B cell (primary cell): ENCODE results near the gene DDAH1. TPM values are rescaled to one million over a fixed set of nuclear protein-coding genes. Genes with fewer than 3 reads are reported as not detected.

Source experiments
- ATAC-seq: fragments of 200-7000 bp; cut with Tn5 transposase; one replicate; pipeline ENCODE4 v1.10.0; 2021; ENCODE audit warnings: low read depth, mild to moderate bottlenecking, moderate number of reproducible peaks, moderate library complexity
- CTCF ChIA-PET: fragments of 350-600 bp; sonication (Branson Sonifier 250); formaldehyde crosslinking; loops from one replicate; lab custom pipeline; 2021; ENCODE audit warnings: antibody characterized with exemption, inconsistent platforms; lab: Charles Lee
- POLR2A ChIA-PET: fragments of 350-600 bp; sonication (Branson Sonifier 250); formaldehyde crosslinking; loops from one replicate; lab custom pipeline; 2021; ENCODE audit warnings: antibody characterized with exemption; lab: Charles Lee
- DNase-seq: peaks from one replicate; pipeline ENCODE4 v3.0.0; 2013
- H2AFZ ChIP-seq: 2 replicates; pipeline ENCODE4 v1.6.1; 2012; ENCODE audit warnings: mild to moderate bottlenecking, low read depth, low read length; ENCODE audit not compliant: insufficient read depth, poor library complexity, severe bottlenecking
- H3K27ac ChIP-seq, 2 donors: 1 replicate in 1 of 2; 2 replicates in 1 of 2; pipeline ENCODE4 v1.5.1; 2012 to 2013; ENCODE audit warnings: low read length in 2 of 2, mild to moderate bottlenecking in 2 of 2, moderate library complexity in 1 of 2
- H3K27me3 ChIP-seq, 4 experiments: fragments of 200-600 bp in 1 of 4; sonication (generic) in 1 of 4; replicated peaks in 1 of 4; 1 replicate in 2 of 4; 2 replicates in 2 of 4; pipeline versions ENCODE4 v1.6.1 to v1.7.0; 2013 to 2016; ENCODE audit warnings: low read length in 3 of 4, mild to moderate bottlenecking in 2 of 4, mixed read lengths in 1 of 4, moderate library complexity in 1 of 4; ENCODE audit not compliant: insufficient read depth in 4 of 4, control insufficient read depth in 3 of 4; ENCODE audit errors: control extremely low read depth in 1 of 4
- H3K36me3 ChIP-seq, 2 experiments: replicated peaks in 1 of 2; 1 replicate in 1 of 2; 2 replicates in 1 of 2; pipeline versions ENCODE4 v1.6.1 to v1.7.1; 2013; ENCODE audit warnings: low read length in 1 of 2; ENCODE audit not compliant: insufficient read depth in 2 of 2, control insufficient read depth in 1 of 2; ENCODE audit errors: control extremely low read depth in 1 of 2, extremely low read depth in 1 of 2
- H3K4me1 ChIP-seq, 2 donors: fragments of 200-600 bp in 1 of 2; sonication (generic) in 1 of 2; 1 replicate in 1 of 2; 2 replicates in 1 of 2; pipeline versions ENCODE4 v1.5.1 to v1.6.1; 2013 to 2017; ENCODE audit warnings: low read length in 2 of 2; ENCODE audit not compliant: control insufficient read depth in 2 of 2, insufficient read depth in 2 of 2
- H3K4me2 ChIP-seq: replicated peaks from 2 replicates; pipeline ENCODE3; 2012; ENCODE audit warnings: mild to moderate bottlenecking, low read depth, low read length; ENCODE audit not compliant: poor library complexity, severe bottlenecking
- H3K4me3 ChIP-seq, 5 experiments: fragments of 200-600 bp in 1 of 5; sonication (generic) in 1 of 5; 1 replicate in 3 of 5; 2 replicates in 2 of 5; pipeline versions ENCODE4 v1.5.1 to v1.7.0; 2011 to 2016; ENCODE audit warnings: low read length in 4 of 5, mild to moderate bottlenecking in 4 of 5, low read depth in 2 of 5, control low read depth in 1 of 5, moderate library complexity in 1 of 5; ENCODE audit not compliant: insufficient read depth in 1 of 5; ENCODE audit errors: control extremely low read depth in 1 of 5, extremely low read depth in 1 of 5
- H3K79me2 ChIP-seq: fragments of 200-600 bp; sonication (generic); one replicate; pipeline ENCODE4 v1.6.0; 2016; ENCODE audit warnings: low read length; ENCODE audit not compliant: control insufficient read depth, insufficient read depth
- H3K9ac ChIP-seq: fragments of 200-600 bp; sonication (generic); 2 replicates; pipeline ENCODE4 v1.6.1; 2017; ENCODE audit warnings: mild to moderate bottlenecking, low read length, moderate library complexity
- H3K9me3 ChIP-seq, 3 donors: one replicate each; pipeline versions ENCODE4 v1.6.1 to v1.7.1; 2013; ENCODE audit warnings: low read length in 2 of 3; ENCODE audit not compliant: control insufficient read depth in 2 of 3, insufficient read depth in 1 of 3; ENCODE audit errors: control extremely low read depth in 1 of 3
- H4K20me1 ChIP-seq: 2 replicates; pipeline ENCODE4 v1.6.0; 2012; ENCODE audit warnings: mild to moderate bottlenecking, low read length; ENCODE audit not compliant: insufficient read depth, control insufficient read depth, poor library complexity, severe bottlenecking
- H3K27ac Mint-ChIP-seq: one replicate; pipeline ENCODE4 v1.8.0; 2021; ENCODE audit warnings: mixed read lengths
- H3K27me3 Mint-ChIP-seq: one replicate; pipeline ENCODE4 v1.8.0; 2021; ENCODE audit warnings: mixed read lengths
- H3K4me1 Mint-ChIP-seq: one replicate; pipeline ENCODE4 v1.8.0; 2021; ENCODE audit warnings: mixed read lengths
- H3K4me3 Mint-ChIP-seq: one replicate; pipeline ENCODE4 v1.8.0; 2021; ENCODE audit warnings: mixed read lengths
- H3K9me3 Mint-ChIP-seq: one replicate; pipeline ENCODE4 v1.8.0; 2022; ENCODE audit warnings: mixed read lengths; ENCODE audit not compliant: insufficient read depth
- CTCF ChIP-seq: fragments of 200-600 bp; IDR thresholded peaks from one replicate; pipeline ENCODE4 v1.8.0; 2022; ENCODE audit warnings: antibody characterized with exemption, mild to moderate bottlenecking
- EZH2 ChIP-seq: IDR thresholded peaks from 2 replicates; pipeline ENCODE4 v1.6.1; 2012; ENCODE audit warnings: borderline replicate concordance, low read depth, mild to moderate bottlenecking, moderate library complexity, low read length; ENCODE audit not compliant: insufficient read depth, poor library complexity, severe bottlenecking
- WGBS: methylation state at CpG from one replicate; pipeline ENCODE4 v1.1.5; 2013; ENCODE audit warnings: missing lambda C conversion rate; ENCODE audit not compliant: insufficient coverage; 5-methylcytosine and 5-hydroxymethylcytosine counted together
- intact Hi-C: fragments of 100-400 bp; cut with micrococcal nuclease; formaldehyde crosslinking; loops from one replicate; pipeline ENCODE4 v1.10.0; 2022
- polyA plus RNA-seq: library from polyadenylated mRNA; depleted of rRNA; stranded (reverse); fragments of >200 nt; gene quantifications from 2 replicates; pipeline ENCODE4 v1.2.3, GENCODE V29; 2012
- total RNA-seq, 2 donors: library from RNA; stranded (reverse); fragments of 120-200 nt in 1 of 2; gene quantifications; 1 replicate in 1 of 2; 2 replicates in 1 of 2; pipeline versions ENCODE4 v1.2.3 to v1.2.4, GENCODE V29; 2013 to 2022

The DDAH1 gene
- total and polyA plus RNA-seq, 2 donors (not counting 1 experiment from before 2014, with no cell fraction given) = 0.04 TPM; not detected in 1

DNA sequence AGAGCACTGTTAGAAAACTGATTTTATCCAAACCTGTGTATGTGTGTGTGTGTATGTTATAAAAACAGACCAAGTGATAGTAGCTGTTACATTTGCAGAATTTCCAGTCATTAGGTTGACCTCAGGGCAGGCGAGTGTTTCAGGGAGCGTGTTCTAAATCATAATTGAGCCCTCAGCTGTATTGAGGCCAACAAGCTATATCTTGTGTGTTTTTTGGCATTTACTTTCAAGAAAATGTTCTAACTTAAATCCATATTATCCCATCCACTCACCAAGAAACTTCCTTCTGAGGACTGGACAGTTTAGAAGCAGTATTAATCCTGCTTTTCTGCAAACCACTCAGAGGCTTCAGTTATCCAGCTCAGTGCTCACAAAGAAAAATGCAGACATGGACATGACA is 12.0 kb downstream of the DDAH1 start:
- DNase-seq (no peak), ATAC-seq (no peak)
- CTCF ChIA-PET = no interaction called here
- no peaks in the 10 kb centered on the region for H4K20me1 ChIP-seq
- Mint-ChIP-seq H3K9me3 (no peaks in the 10 kb centered on the region), H3K27ac (no peak overlapping the region), H3K27me3 (peaks cover 4% of the 10 kb centered on the region), H3K4me1 (no peaks in the 10 kb centered on the region), H3K4me3 (no peak overlapping the region)
- no peaks in the 10 kb centered on the region for H3K36me3 ChIP-seq
- TF ChIP-seq EZH2 = no peak
- TF ChIP-seq CTCF = no peak
- WGBS = no CpG with 5 or more reads among the region's 2 CpGs
- H2AFZ ChIP-seq = no peak overlapping the region
- no peak overlapping the region for H3K4me3 ChIP-seq
- no peaks in the 10 kb centered on the region for H3K27me3 ChIP-seq
- intact Hi-C loops = no loop called here
- H3K79me2 ChIP-seq = no peaks in the 10 kb centered on the region
- H3K4me1 ChIP-seq = no peaks in the 10 kb centered on the region
- no peak overlapping the region for H3K27ac ChIP-seq
- H3K4me2 ChIP-seq = no peak overlapping the region
- H3K9me3 ChIP-seq = no peaks in the 10 kb centered on the region
- H3K9ac ChIP-seq = no peak overlapping the region
- POLR2A ChIA-PET = no interaction called here

- Histone ChIP-seq H3K27me3 (no peaks in the 10 kb centered on the region), H2AFZ (no peak overlapping the region), H3K4me1 (no peaks in the 10 kb centered on the region), H3K4me3 (no peak overlapping the region), H3K36me3 (no peaks in the 10 kb centered on the region), H3K4me2 (no peak overlapping the region), H3K27ac (no peak overlapping the region), H3K79me2 (no peaks in the 10 kb centered on the region), H3K9me3 (no peaks in the 10 kb centered on the region), H3K9ac (no peak overlapping the region), H4K20me1 (no peaks in the 10 kb centered on the region)
- no peaks in the 10 kb centered on the region for H3K4me1 Mint-ChIP-seq
- ChIA-PET POLR2A (no interaction called here), CTCF (no interaction called here)
- ATAC-seq (no peak), DNase-seq (no peak)
- intact Hi-C loops = no loop called here
- no peaks in the 10 kb centered on the region for H3K9me3 Mint-ChIP-seq
- 100% methylated on average over 1 of the region's 2 CpGs for WGBS
- H3K27me3 Mint-ChIP-seq = no peaks in the 10 kb centered on the region
- H3K4me3 Mint-ChIP-seq = no peak overlapping the region
- no peak overlapping the region for H3K27ac Mint-ChIP-seq
- no peak for TF ChIP-seq EZH2
- no peak for TF ChIP-seq CTCF
Measured at GRCh38 chr1:85451236-85451830, 13.6 kb downstream of the DDAH1 start.
